OCI-LY7 (cell line): ENCODE data around the gene POC5. TPM values are rescaled to one million over a fixed set of nuclear protein-coding genes. Genes with fewer than 3 reads are reported as not detected.

ENCODE experiments used
- Bru-seq: library from RNA; stranded (reverse); fragments of 400-500 nt; gene quantifications from one replicate; lab custom pipeline; 2021; lab: Mats Ljungman, UMichigan
- BruChase-seq, 2 experiments: library from RNA; stranded (reverse); fragments of 400-500 nt; gene quantifications; one replicate each; lab custom pipeline; 2021; lab: Mats Ljungman, UMichigan
- BruUV-seq: library from RNA; stranded (reverse); fragments of 400-500 nt; replicated peaks from 2 replicates; lab custom pipeline; 2021; lab: Mats Ljungman, UMichigan
- CTCF ChIA-PET: fragments of 300-600 bp; sonication (Branson Sonifier 250); formaldehyde crosslinking; loops from one replicate; lab custom pipeline; 2022; ENCODE audit warnings: antibody characterized with exemption; ENCODE audit not compliant: unreplicated experiment; lab: Charles Lee
- POLR2A ChIA-PET: fragments of 300-600 bp; sonication (Branson Sonifier 250); formaldehyde crosslinking; loops from one replicate; lab custom pipeline; 2022; ENCODE audit warnings: antibody characterized with exemption; lab: Charles Lee
- DNase-seq: peaks from one replicate; pipeline ENCODE4 v3.0.0-alpha.2; 2015; ENCODE audit warnings: low spot score
- H2AFZ ChIP-seq: fragments of 200-600 bp; sonication (generic), shearing (Covaris generic); 2 replicates; pipeline ENCODE4 v1.6.1; 2014; ENCODE audit warnings: mild to moderate bottlenecking, antibody characterized with exemption, low read length, moderate library complexity
- H3K27ac ChIP-seq: fragments of 200-600 bp; sonication (generic); 2 replicates; pipeline ENCODE4 v1.5.1; 2014; ENCODE audit warnings: mixed run types, low read depth, mild to moderate bottlenecking, moderate library complexity, low read length, inconsistent platforms; ENCODE audit not compliant: poor library complexity, severe bottlenecking
- H3K36me3 ChIP-seq: fragments of 200-600 bp; sonication (generic); 2 replicates; pipeline ENCODE4 v1.6.1; 2014; ENCODE audit warnings: mild to moderate bottlenecking, antibody characterized with exemption, low read length, moderate library complexity, mixed read lengths; ENCODE audit not compliant: insufficient read depth
- H3K4me1 ChIP-seq: fragments of 200-600 bp; sonication (generic); 2 replicates; pipeline ENCODE4 v1.5.1; 2014; ENCODE audit warnings: mild to moderate bottlenecking, low read length; ENCODE audit not compliant: insufficient read depth, poor library complexity, severe bottlenecking
- H3K4me2 ChIP-seq: fragments of 200-600 bp; sonication (generic); 2 replicates; pipeline ENCODE4 v1.6.1; 2014; ENCODE audit warnings: mild to moderate bottlenecking, low read length
- H3K4me3 ChIP-seq: fragments of 200-600 bp; sonication (generic); 2 replicates; pipeline ENCODE4 v1.5.1; 2014; ENCODE audit warnings: mild to moderate bottlenecking, low read depth, low read length; ENCODE audit not compliant: poor library complexity, severe bottlenecking
- H3K79me2 ChIP-seq: fragments of 200-600 bp; sonication (generic); 2 replicates; pipeline ENCODE4 v1.6.1; 2016; ENCODE audit warnings: low read depth, mild to moderate bottlenecking, low read length, moderate library complexity, mixed read lengths; ENCODE audit not compliant: insufficient read depth
- H3K9me2 ChIP-seq: fragments of 200-600 bp; sonication (generic); 2 replicates; pipeline ENCODE4 v1.6.1; 2016; ENCODE audit warnings: mild to moderate bottlenecking, low read length, mixed read lengths; ENCODE audit not compliant: insufficient read depth
- H3K9me3 ChIP-seq: fragments of 200-600 bp; sonication (generic); 2 replicates; pipeline ENCODE4 v1.6.1; 2014; ENCODE audit warnings: mild to moderate bottlenecking, mixed run types, low read length, mixed read lengths
- H4K20me1 ChIP-seq: fragments of 200-600 bp; sonication (generic); 2 replicates; pipeline ENCODE4 v1.6.1; 2014; ENCODE audit warnings: mild to moderate bottlenecking, antibody characterized with exemption, low read length, moderate library complexity, mixed read lengths; ENCODE audit not compliant: insufficient read depth
- EZH2phosphoT487 ChIP-seq: fragments of 200-600 bp; sonication (generic); IDR thresholded peaks from 2 replicates; pipeline ENCODE4 v1.6.1; 2018; ENCODE audit warnings: low read depth, borderline replicate concordance, mild to moderate bottlenecking, mixed run types, antibody characterized with exemption, low read length, moderate library complexity, mixed read lengths
- intact Hi-C: fragments of 100-400 bp; cut with micrococcal nuclease; formaldehyde crosslinking; loops from one replicate; pipeline ENCODE4 v1.10.0; 2022; ENCODE audit not compliant: unreplicated experiment
- long read RNA-seq: library from polyadenylated mRNA; stranded (forward); transcript quantifications from one replicate; pipeline ENCODE4 v2.0.0, GENCODE V29; 2022
- total RNA-seq, 2 experiments: library from RNA; depleted of rRNA in 1 of 2; stranded (reverse); fragments of >200 nt in 1 of 2; shearing (Covaris generic) in 1 of 2; gene quantifications; 2 replicates each; pipeline ENCODE4 v1.2.3, GENCODE V29; 2014 to 2022
- TF ChIP-seq, protein P1 (sequence below): fragments of 200-600 bp; sonication (generic); conservative IDR thresholded peaks from 2 replicates; pipeline ENCODE4 v1.5.1; 2014; ENCODE audit warnings: mild to moderate bottlenecking, antibody characterized with exemption, low read length, moderate library complexity, mixed read lengths

POC5 gene, protein sequence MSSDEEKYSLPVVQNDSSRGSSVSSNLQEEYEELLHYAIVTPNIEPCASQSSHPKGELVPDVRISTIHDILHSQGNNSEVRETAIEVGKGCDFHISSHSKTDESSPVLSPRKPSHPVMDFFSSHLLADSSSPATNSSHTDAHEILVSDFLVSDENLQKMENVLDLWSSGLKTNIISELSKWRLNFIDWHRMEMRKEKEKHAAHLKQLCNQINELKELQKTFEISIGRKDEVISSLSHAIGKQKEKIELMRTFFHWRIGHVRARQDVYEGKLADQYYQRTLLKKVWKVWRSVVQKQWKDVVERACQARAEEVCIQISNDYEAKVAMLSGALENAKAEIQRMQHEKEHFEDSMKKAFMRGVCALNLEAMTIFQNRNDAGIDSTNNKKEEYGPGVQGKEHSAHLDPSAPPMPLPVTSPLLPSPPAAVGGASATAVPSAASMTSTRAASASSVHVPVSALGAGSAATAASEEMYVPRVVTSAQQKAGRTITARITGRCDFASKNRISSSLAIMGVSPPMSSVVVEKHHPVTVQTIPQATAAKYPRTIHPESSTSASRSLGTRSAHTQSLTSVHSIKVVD
- total RNA-seq (2014; rRNA removed; shearing (Covaris generic)), result 10.7 and 20.5 TPM in 2 replicates
- 27.2 and 29.4 TPM in 2 replicates for total RNA-seq (2022)
- percentile 88 among the genes with signal in this experiment for Bru-seq, nascent RNA
- percentile 73 among the genes with signal in this experiment for BruChase-seq, experiment 1, labeled RNA remaining after a 6-hour chase
- percentile 75 among the genes with signal in this experiment for BruChase-seq, experiment 2, labeled RNA remaining after a 2-hour chase
- long read RNA-seq, transcript POC5-202 (12 exons, 2,229 nt), result major isoform, 15 of 25 reads
- long read RNA-seq, partial matches to known transcripts, result 1 of 25 reads
- long read RNA-seq, other reads (novel, unspliced or antisense), result 9 of 25 reads

DNA sequence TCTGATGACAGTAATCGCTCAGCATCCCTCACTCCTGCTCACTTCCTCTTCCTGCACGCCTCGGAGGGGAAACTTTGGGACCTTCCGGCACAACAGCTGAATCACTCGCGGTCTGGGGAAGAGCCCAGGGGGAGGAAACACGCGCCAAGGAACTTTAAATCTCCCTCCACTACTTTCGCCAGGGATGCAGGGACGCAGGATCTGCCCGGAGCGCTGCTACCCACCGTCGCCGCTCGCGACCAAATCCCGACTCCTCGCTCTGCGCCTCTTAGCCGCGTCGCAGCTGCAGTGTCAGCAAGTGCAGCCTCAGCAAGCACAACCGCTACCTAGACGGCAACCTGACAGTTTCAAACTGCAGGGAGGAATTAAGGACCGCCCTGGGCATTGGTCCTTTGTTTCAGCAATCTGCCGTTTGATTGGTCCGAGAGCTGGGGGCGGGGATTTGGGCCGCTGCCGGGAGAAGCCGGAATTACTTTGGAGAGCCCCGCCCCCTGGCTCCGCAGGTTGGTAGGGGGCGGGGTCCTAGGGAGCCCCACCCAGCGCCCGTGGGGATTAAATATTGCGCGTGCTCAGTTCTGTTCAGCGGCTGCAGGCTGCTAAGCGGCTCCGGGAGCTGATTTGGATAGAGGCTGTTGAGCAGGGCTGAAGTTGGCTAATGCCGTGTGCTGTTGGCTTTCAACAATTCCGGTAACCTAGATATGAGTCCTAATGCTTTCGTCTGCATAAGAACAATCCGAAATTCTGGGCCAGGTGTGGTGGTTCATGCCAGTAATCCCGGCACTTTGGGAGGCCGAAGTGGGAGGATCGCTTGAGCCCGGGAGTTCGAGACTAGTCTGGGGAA lies at the start of gene POC5:
POC5 (minus strand) TSS at position 356 of the 841 bp plus-strand sequence. CDS start 4,500 bp downstream, outside the sequence.
- Histone ChIP-seq H3K4me3 (peak within 1 kb of the TSS; percentile 97), H3K9me2 (no peaks in the 10 kb centered on the region), H3K36me3 (peaks cover 23% of the 10 kb centered on the region), H3K4me2 (peak within 1 kb of the TSS; percentile 97), H3K27ac (peak within 1 kb of the TSS; percentile 92), H2AFZ (peak within 1 kb of the TSS; percentile 96), H4K20me1 (no peaks in the 10 kb centered on the region), H3K9me3 (no peaks in the 10 kb centered on the region), H3K4me1 (peaks cover 11% of the 10 kb centered on the region), H3K79me2 (peaks cover 47% of the 10 kb centered on the region)
- CTCF ChIA-PET, result no interaction called here
- TF ChIP-seq EZH2phosphoT487, result no peak
- TF ChIP-seq, protein P1, sequence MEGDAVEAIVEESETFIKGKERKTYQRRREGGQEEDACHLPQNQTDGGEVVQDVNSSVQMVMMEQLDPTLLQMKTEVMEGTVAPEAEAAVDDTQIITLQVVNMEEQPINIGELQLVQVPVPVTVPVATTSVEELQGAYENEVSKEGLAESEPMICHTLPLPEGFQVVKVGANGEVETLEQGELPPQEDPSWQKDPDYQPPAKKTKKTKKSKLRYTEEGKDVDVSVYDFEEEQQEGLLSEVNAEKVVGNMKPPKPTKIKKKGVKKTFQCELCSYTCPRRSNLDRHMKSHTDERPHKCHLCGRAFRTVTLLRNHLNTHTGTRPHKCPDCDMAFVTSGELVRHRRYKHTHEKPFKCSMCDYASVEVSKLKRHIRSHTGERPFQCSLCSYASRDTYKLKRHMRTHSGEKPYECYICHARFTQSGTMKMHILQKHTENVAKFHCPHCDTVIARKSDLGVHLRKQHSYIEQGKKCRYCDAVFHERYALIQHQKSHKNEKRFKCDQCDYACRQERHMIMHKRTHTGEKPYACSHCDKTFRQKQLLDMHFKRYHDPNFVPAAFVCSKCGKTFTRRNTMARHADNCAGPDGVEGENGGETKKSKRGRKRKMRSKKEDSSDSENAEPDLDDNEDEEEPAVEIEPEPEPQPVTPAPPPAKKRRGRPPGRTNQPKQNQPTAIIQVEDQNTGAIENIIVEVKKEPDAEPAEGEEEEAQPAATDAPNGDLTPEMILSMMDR, result no peak
- TSS peak; percentile 55 for BruUV-seq
- DNase-seq, result peak; percentile 97
- intact Hi-C loops, result loop anchor here (1.0 to 5.0 kb wide), 3 partner anchors 206 to 951 kb away; partner anchors contain the start of genes CERT1, GFM2, NSA2 and POLK
- POLR2A ChIA-PET, result interaction anchor here (0.6 to 1.3 kb wide), 4 partner anchors 24 to 860 kb away, joined by 3 to 4 read pairs (median 4); partner anchors contain the start of gene HMGCR

DNA sequence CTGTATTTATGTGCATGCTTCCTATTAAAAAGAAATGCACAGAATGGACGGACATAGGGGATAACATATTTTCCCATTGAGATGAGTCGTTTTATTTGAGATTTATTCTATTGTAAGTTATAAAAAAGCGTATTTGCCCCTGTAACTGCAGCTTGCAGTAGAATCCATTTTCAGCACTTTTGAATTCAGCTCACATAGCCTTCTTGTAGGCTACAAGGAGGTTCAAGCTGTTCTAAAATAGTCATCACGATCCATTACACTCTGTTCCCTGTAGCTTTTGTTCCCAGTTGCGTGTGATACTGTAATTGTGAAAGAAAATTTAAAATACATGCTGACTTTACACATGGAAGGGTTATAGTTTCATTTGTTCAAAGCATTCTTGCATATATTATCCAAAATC lies 40.9 kb upstream of the POC5 start:
- Histone ChIP-seq H3K27ac (no peak overlapping the region), H3K9me3 (no peaks in the 10 kb centered on the region), H3K9me2 (no peaks in the 10 kb centered on the region), H3K79me2 (no peaks in the 10 kb centered on the region), H3K36me3 (no peaks in the 10 kb centered on the region), H3K4me3 (no peak overlapping the region), H4K20me1 (no peaks in the 10 kb centered on the region), H3K4me1 (no peaks in the 10 kb centered on the region), H2AFZ (no peak overlapping the region), H3K4me2 (no peak overlapping the region)
- POLR2A ChIA-PET, result interaction anchor here (0.7 to 1.4 kb wide), 2 partner anchors 11 to 106 kb away, joined by 3 to 4 read pairs; no protein-coding TSS in a partner anchor
- TF ChIP-seq EZH2phosphoT487, result no peak
- TF ChIP-seq, protein P1, result no peak
- no peak for DNase-seq
- CTCF ChIA-PET, result no interaction called here
- intact Hi-C loops, result no loop called here
- BruUV-seq, result no TSS peak
